Measurements from ENCODE around the gene RPRD1B.
"Not testable (repeated sequence)": the region's sequence is repeated elsewhere in the genome, so short reads cannot be mapped to it uniquely, and the experiment has no call there.

The RPRD1B gene

GRCh38 chr20:38001981-38002380 is 31.6 kb upstream of the RPRD1B start:
- no peak for DNase-seq

- DNase-seq: no peak
These were observed 31.1 kb upstream of the RPRD1B start for GRCh38 chr20:38002422-38002821.

- DNase-seq: no peak
These were observed 29.1 kb upstream of the RPRD1B start for GRCh38 chr20:38004416-38004815.

GRCh38 chr20:38005903-38006302 is 27.6 kb upstream of the RPRD1B start:
- DNase-seq: no peak

GRCh38 chr20:38007526-38007925 is 26.0 kb upstream of the RPRD1B start:
- no peak for DNase-seq

GRCh38 chr20:38008233-38008944 is 25.2 kb upstream of the RPRD1B start:
- no peak for DNase-seq

GRCh38 chr20:38009416-38009815 is 24.1 kb upstream of the RPRD1B start:
- DNase-seq: not testable (repeated sequence)

GRCh38 chr20:38011696-38012095 is 21.9 kb upstream of the RPRD1B start:
- DNase-seq: no peak

- DNase-seq: no peak
These were observed 21.2 kb upstream of the RPRD1B start for GRCh38 chr20:38012332-38012731.

- DNase-seq: no peak
These were observed 19.7 kb upstream of the RPRD1B start for GRCh38 chr20:38013887-38014286.

GRCh38 chr20:38017959-38018358 is 15.6 kb upstream of the RPRD1B start:
- DNase-seq: no peak

GRCh38 chr20:38018385-38018784 is 15.2 kb upstream of the RPRD1B start:
- no peak for DNase-seq

GRCh38 chr20:38021087-38021772 is 12.3 kb upstream of the RPRD1B start:
- no peak for DNase-seq

GRCh38 chr20:38023181-38024001 is 10.2 kb upstream of the RPRD1B start:
- DNase-seq: no peak

GRCh38 chr20:38024496-38024895 is 9.1 kb upstream of the RPRD1B start:
- DNase-seq: no peak

GRCh38 chr20:38029453-38029852 is 4.1 kb upstream of the RPRD1B start:
- DNase-seq: no peak

GRCh38 chr20:38031957-38032356 is 1.6 kb upstream of the RPRD1B start:
- DNase-seq: no peak

GRCh38 chr20:38032585-38033329 is 789 bp upstream of the RPRD1B start:
- DNase-seq: peak; percentile 71

GRCh38 chr20:38034108-38034649 is 633 bp downstream of the RPRD1B start:
- no peak for DNase-seq

- no peak for DNase-seq
These were observed 1.4 kb downstream of the RPRD1B start for GRCh38 chr20:38034961-38035360.

- DNase-seq: no peak
These were observed 2.8 kb downstream of the RPRD1B start for GRCh38 chr20:38036366-38036765.

- no peak for DNase-seq
These were observed 6.7 kb downstream of the RPRD1B start for GRCh38 chr20:38040276-38040675.

Data from RPMI8226 (cell line).